Glutamatergic neuron (in vitro differentiated cells): ENCODE data around the gene IFNAR2. TPM values are rescaled to one million over a fixed set of nuclear protein-coding genes. Genes with fewer than 3 reads are reported as not detected.

Experiments used
- DNase-seq: peaks from one replicate; pipeline ENCODE4 v3.0.0; 2022
- H3K27ac Mint-ChIP-seq: one replicate; pipeline ENCODE4 v1.8.0; 2020; ENCODE audit warnings: mild to moderate bottlenecking, mixed read lengths, inconsistent platforms; ENCODE audit not compliant: unreplicated experiment
- H3K27me3 Mint-ChIP-seq: one replicate; pipeline ENCODE4 v1.8.0; 2020; ENCODE audit warnings: mild to moderate bottlenecking, moderate library complexity, mixed read lengths, inconsistent platforms; ENCODE audit not compliant: unreplicated experiment
- H3K36me3 Mint-ChIP-seq: one replicate; pipeline ENCODE4 v1.8.0; 2020; ENCODE audit warnings: mild to moderate bottlenecking, mixed read lengths, inconsistent platforms; ENCODE audit not compliant: unreplicated experiment
- H3K4me1 Mint-ChIP-seq: one replicate; pipeline ENCODE4 v1.8.0; 2020; ENCODE audit warnings: mild to moderate bottlenecking, low read depth, mixed read lengths, inconsistent platforms; ENCODE audit not compliant: unreplicated experiment
- H3K4me3 Mint-ChIP-seq: one replicate; pipeline ENCODE4 v1.8.0; 2020; ENCODE audit warnings: mild to moderate bottlenecking, mixed read lengths, inconsistent platforms; ENCODE audit not compliant: unreplicated experiment
- H3K9me3 Mint-ChIP-seq: one replicate; pipeline ENCODE4 v1.8.0; 2020; ENCODE audit warnings: mild to moderate bottlenecking, moderate library complexity, mixed read lengths, inconsistent platforms; ENCODE audit not compliant: unreplicated experiment
- total RNA-seq: library from RNA; stranded (reverse); fragmentation: NEBNext Ultra II Directional; extraction: Animal tissue kit (Norgen Biotek cat#: 25700); gene quantifications from one replicate; pipeline ENCODE4 v1.2.1, GENCODE V29; 2021; ENCODE audit not compliant: unreplicated experiment
- TF ChIP-seq, protein P1 (sequence below): fragments of 200-600 bp; sonication (generic); IDR thresholded peaks from one replicate; pipeline ENCODE4 v1.5.0; 2021; ENCODE audit not compliant: partially characterized antibody, unreplicated experiment

The IFNAR2 gene
- total RNA-seq, 1 donor from 2014 or later = 6.9 TPM

DNA sequence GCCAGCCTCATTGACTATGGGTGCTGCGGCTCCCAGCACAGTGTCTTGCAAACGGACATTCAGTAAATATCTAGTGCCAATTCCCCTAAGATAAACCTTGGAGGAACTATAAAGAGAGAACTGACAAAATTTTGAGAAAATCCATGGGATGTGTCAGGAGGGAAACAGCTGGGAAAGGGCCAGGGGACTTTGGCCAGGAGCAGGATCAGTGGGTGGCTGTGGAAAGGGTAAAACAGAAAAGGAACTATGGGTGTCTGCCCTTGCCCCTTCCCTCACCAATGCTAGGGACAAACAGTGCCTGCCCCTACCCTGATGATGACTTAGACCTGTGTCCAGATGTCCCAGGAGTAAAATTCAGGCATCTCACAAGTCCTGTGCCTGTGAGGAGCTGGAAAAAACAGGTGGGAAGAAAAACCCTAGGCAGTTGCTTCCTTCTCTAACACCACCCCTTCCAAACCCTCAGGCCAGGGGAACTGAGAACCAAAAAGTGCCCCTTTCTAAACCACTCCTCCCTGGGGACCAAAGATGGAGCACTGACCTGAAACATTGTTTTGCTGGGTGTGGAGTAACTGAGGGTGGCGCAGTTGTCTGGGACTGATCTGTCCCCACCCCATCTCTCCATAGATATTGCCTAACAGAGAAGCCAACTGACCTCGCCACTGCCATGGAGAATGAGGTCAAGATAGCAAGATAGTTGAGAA lies 22.1 kb upstream of the IFNAR2 start:
- no peak overlapping the region for H3K27ac Mint-ChIP-seq

DNA sequence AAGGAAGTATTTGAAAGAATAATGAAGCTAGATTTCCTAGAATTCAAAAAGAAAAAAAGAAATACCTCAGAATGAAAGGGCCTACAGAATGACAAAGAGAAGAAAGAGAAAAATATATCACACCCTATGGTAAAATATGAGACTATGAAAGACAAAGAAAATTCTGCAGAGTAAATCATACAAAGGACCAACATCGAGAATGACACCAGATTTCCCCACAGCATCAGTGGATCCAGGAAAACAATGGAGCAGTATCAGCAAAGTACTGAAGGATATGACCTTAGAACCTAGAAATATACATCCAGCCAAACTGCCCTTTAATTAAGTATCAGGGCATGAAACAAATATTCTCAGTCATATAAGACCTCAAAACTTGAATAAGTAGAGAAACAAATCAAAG lies 21.2 kb upstream of the IFNAR2 start:
- H3K4me3 Mint-ChIP-seq = no peak overlapping the region
- H3K9me3 Mint-ChIP-seq = no peaks in the 10 kb centered on the region
- peaks cover 5% of the 10 kb centered on the region for H3K36me3 Mint-ChIP-seq
- H3K27ac Mint-ChIP-seq = no peak overlapping the region
- no peak for DNase-seq
- no peaks in the 10 kb centered on the region for H3K27me3 Mint-ChIP-seq
- no peaks in the 10 kb centered on the region for H3K4me1 Mint-ChIP-seq
- TF ChIP-seq, protein P1, sequence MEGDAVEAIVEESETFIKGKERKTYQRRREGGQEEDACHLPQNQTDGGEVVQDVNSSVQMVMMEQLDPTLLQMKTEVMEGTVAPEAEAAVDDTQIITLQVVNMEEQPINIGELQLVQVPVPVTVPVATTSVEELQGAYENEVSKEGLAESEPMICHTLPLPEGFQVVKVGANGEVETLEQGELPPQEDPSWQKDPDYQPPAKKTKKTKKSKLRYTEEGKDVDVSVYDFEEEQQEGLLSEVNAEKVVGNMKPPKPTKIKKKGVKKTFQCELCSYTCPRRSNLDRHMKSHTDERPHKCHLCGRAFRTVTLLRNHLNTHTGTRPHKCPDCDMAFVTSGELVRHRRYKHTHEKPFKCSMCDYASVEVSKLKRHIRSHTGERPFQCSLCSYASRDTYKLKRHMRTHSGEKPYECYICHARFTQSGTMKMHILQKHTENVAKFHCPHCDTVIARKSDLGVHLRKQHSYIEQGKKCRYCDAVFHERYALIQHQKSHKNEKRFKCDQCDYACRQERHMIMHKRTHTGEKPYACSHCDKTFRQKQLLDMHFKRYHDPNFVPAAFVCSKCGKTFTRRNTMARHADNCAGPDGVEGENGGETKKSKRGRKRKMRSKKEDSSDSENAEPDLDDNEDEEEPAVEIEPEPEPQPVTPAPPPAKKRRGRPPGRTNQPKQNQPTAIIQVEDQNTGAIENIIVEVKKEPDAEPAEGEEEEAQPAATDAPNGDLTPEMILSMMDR = no peak

More for the DNA sequence above, 22.1 kb upstream of the IFNAR2 start:
- Mint-ChIP-seq H3K4me3 (no peak overlapping the region), H3K27me3 (no peaks in the 10 kb centered on the region), H3K4me1 (no peaks in the 10 kb centered on the region), H3K9me3 (no peaks in the 10 kb centered on the region), H3K36me3 (no peaks in the 10 kb centered on the region)
- TF ChIP-seq, protein P1 = no peak
- DNase-seq = no peak

DNA sequence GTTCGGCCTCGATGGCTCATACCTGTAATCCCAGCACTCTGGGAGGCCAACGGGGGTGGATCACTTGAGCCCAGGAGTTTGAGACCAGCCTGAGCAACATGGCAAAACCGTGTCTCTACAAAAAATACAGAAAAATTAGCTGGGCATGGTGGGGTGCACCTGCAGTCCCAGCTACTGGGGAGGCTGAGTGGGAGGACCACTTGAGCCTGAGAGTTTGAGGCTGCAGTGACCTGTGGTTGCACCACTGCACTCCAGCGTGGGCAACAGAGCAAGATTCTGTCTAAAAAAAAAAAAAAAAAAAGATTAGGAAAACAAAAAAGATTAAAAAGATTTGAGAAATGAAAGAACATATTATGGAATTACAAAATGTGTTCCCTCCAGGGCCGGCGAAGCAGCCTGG lies 18.4 kb upstream of the IFNAR2 start:
- Mint-ChIP-seq H3K9me3 (no peaks in the 10 kb centered on the region), H3K4me1 (no peaks in the 10 kb centered on the region), H3K27ac (no peak overlapping the region), H3K27me3 (no peaks in the 10 kb centered on the region), H3K36me3 (peaks cover 11% of the 10 kb centered on the region), H3K4me3 (no peak overlapping the region)
- TF ChIP-seq, protein P1 = no peak
- no peak for DNase-seq

DNA sequence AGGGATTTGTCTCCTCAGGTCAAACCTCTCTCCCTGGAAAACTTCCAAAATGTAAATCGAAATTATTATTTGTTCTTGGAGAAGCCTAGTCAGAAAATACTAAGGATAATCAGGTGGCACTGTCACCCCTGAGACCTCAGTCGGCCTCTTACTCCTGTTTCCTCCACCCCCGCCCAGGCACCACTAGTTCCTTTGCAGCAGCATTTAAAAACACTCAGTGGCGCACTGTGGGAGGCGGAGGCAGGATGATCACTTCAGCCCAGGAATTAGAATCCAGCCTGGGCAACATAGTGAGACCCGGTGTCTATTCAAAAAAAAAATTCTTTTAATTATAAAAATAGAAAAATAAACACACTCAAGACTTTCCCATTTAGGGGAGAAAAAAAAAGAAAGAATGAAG lies 18.0 kb upstream of the IFNAR2 start:
- H3K36me3 Mint-ChIP-seq = peaks cover 11% of the 10 kb centered on the region
- no peak for DNase-seq
- H3K27me3 Mint-ChIP-seq = peaks cover 2% of the 10 kb centered on the region
- no peak overlapping the region for H3K27ac Mint-ChIP-seq
- TF ChIP-seq, protein P1 = no peak
- H3K4me3 Mint-ChIP-seq = no peak overlapping the region
- H3K9me3 Mint-ChIP-seq = no peaks in the 10 kb centered on the region
- no peaks in the 10 kb centered on the region for H3K4me1 Mint-ChIP-seq

DNA sequence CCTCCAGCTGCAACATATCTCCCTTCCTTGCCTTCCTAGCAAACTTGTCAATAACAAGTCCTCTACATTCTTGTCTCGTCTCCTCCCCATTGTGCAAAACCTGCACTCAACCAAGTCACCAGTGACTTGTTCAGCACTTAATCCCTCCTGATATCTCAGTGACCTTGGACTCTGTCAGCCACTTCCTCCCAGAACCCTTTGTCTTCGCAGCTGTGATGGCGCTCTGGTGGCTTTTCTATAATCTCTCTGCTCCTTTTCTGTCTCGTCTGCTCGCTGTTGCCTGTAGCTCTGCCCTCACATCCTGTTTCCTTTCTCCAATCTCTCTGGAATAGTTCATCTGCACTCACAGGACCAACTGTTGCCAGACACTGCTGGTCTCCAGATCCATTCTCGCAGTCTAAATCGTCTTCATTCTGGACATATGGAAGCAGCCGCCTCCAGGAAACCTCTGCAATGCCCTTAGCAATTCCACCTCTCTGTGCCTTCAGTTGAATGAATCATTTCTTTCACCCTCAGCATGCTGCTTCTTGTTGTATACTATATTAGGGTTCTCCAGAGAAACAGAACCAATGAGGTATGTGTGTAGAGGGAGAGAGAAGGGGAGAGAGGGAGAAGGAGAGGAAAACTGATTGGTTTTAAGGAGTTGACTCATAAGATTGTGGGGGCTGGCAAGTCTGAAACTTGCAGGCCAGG lies 17.4 kb upstream of the IFNAR2 start:
- DNase-seq = no peak
- Mint-ChIP-seq H3K9me3 (no peaks in the 10 kb centered on the region), H3K4me1 (no peaks in the 10 kb centered on the region), H3K4me3 (no peak overlapping the region), H3K27me3 (peaks cover 2% of the 10 kb centered on the region), H3K27ac (no peak overlapping the region), H3K36me3 (peaks cover 11% of the 10 kb centered on the region)
- TF ChIP-seq, protein P1 = no peak
